GM21786 (cell line): ENCODE results near the gene LYRM9.
"Not testable (repeated sequence)": the region's sequence is repeated elsewhere in the genome, so short reads cannot be mapped to it uniquely, and the experiment has no call there.

Source experiments
- ATAC-seq: cut with Tn5 transposase; IDR thresholded peaks from one replicate; pipeline ENCODE4 v1.9.1; 2021; ENCODE audit not compliant: unreplicated experiment

The LYRM9 gene

GRCh38 chr17:27892866-27893769 lies at the start of gene LYRM9:
TSS of gene LYRM9 (minus strand) at chr17:27893365. CDS start at chr17:27882694, 10,671 bp downstream.
- peak; percentile 81 for ATAC-seq

DNA sequence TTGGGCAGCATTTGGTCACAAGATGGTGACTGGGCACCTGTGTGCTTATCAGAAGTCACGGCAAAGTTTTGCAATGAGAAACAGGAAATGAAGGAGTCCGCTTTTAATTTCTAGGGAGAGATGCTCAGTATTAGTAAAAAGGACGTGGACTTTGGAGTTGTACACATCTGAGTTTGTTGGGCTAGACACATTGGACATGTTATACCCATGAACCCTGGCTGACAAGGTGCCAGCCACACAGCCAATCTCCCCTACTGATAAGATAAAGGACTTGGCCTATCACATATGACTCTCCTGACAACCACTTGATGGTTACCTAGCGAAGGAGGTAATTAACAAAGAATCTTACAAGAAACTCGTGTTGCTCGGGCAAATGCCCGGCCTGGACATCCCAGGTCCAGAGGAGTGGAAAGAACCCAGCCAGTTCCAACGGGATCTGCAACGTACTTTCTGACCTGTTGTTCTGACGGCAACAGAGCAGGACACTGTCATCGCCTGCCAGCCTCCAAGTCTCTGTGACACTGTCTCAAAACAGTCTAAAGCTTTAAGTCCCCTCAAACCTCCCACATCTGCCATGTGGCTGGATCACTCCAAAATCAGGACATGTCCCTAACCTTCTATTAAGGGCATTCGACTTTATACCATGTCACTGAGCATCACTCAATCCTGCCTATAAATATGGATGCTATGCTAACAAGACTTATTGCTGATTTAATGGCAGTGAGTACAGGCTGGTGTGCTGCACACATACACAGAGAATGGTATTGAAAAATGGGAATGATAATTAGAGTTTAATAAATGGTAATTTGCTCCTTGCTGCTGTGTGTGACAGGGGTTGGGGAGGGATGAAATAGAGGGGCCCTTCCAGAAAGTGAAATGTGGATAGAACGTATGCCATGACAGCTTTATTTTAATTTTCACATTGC lies 47.6 kb upstream of the LYRM9 start:
- no peak for ATAC-seq

DNA sequence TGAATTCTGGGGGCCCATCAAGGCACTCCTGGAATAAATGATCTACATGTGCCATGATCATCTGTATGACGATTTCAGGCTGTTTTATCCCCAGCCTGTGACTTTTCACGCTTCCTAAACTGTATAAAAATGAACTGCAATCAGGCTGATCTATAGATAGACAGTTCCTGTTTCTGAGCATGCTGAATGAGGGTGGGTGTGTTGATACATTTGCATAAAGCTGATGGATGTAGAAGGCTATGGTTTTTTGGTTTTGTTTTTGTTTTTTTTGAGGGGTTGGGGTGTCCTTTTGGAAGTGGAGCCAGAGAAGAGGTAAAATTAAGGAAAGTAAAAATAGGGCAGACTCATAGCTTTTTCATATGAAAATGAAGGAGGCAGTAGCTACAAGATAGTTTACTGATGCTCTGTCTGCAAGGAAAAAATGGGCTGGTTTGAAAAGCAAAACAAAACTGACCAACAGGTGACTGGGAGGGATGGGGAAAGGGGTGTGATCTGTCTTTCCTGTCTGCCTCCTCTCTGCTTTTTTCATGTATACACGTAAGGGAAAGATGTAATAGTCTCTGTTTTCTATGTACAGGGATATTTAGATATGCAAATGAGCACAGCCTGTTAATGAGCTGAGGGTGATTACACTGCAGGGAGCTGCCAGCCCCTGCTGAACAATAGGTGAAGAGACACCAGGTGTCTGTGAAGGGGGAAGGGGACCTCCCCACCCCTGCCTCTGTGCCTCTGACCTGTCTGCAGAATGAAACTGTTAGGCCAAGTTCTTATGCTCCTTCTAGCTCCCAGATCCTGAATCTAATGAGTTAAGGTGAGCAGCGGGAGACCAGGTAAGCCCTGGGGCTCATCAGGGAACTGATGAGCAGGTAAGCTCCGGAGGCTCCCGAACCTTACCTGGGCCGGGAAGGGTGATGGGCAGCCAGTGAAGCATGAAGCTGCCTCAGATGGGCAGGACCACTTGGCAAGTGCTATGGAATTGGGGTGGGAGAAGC lies 46.6 kb upstream of the LYRM9 start:
- ATAC-seq = no peak

DNA sequence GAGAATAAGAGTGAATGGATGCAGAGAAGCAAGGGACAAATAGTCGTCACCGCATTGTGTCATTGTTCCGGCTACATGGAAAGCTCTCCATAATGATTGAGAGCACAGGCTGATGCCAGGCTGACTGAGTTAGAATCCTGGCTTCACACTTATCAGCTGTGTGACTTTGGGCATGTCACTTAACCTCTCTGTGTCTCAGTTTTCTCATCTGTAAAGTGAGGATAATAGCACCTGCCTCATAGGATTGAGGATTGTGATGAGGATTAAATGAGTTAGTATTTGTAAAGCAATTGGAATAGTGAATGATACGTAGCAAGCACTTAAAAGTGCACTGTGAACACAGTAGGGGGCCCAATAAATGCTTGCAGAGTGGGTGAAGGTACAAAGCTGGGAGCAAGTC lies 45.7 kb upstream of the LYRM9 start:
- ATAC-seq = no peak

- no peak for ATAC-seq
Observed at GRCh38 chr17:27938241-27938640, 45.1 kb upstream of the LYRM9 start.

DNA sequence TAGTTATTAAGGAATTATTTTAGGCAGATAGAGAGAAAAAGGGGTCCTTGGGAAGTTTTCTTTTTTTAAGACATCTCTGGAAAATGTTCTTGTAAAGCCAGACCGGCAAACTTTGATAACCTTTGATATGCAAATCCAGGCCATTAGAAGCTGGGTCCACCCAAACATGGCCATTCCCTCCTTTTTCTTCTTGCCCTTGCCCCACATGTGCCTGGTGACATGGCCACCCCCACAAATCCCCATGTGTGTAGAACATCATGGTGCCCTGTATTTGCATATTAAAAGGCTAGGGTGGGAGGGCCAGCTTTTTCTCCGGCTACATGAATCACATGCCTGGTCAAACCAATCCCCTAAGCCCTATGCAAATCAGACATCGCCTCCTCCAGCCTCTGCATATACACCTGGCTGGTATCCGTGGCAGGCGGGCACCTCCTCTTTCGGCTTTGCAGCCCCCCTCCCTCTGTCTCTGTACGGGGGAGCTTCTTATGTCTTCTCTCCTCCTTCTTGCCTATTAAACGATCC lies 43.9 kb upstream of the LYRM9 start:
- no peak for ATAC-seq

GRCh38 chr17:27930000-27930399 lies 36.8 kb upstream of the LYRM9 start:
- ATAC-seq = no peak

DNA sequence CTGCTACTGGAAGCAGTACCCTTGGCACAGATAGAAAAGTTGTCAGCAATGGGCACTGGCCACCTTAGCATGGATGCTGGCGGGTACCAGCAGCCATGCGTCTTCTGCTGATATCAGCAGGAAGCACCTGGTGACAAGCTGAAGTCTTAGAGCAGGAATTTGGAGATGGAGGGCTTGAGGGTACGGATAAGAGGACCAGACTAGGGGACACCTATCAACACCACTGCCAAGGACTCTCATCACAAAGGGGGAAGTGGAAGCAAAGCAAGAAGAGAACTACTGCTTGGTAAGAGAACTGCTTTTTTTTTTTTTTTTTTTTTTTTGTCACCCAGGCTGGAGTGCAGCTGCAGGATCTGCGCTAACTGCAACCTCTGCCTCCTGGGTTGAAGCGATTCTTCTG lies 35.4 kb upstream of the LYRM9 start:
- ATAC-seq = no peak

GRCh38 chr17:27927781-27928180 lies 34.6 kb upstream of the LYRM9 start:
- no peak for ATAC-seq

- no peak for ATAC-seq
Observed at GRCh38 chr17:27921599-27921998, 28.4 kb upstream of the LYRM9 start.

GRCh38 chr17:27921077-27921476 lies 27.9 kb upstream of the LYRM9 start:
- no peak for ATAC-seq

DNA sequence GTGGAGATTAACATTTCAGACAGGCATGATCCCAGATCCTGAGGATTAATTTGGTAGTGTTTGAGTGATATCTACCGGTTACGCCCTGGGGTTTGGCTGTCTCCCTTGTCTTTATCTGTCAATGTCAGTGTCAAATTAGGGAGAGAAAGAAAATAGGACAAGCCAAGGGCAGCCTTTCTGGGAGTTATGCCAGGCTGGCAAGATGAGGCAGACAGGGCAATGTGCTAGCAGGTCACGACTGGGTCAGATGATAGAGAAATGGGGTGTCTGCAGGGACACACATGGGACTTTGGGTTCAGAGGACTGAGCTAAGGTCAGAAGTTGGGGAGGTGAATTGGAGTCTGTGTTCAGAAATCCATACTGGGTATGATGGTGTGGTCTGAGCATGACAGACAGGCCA lies 27.4 kb upstream of the LYRM9 start:
- ATAC-seq = no peak

- ATAC-seq = no peak
Observed at GRCh38 chr17:27919079-27919478, 25.9 kb upstream of the LYRM9 start.

DNA sequence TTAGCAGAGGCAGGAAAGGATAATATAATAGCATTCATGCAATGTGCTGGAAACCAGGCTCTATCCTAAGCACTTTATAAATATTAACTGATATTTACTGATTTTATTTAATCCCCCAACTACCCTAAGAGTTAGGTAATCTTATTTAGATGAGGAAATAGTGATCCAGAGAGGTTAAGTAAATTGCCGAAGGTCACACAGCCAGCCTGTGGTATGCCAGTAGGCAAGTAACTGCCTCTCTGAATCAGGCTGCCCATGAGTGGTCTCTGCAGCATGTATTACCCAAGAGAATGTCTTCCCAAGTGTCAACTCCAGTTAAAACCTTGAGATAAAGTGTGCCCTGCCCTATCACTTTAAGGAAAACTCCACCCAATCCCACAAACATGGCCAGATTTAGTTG lies 25.3 kb upstream of the LYRM9 start:
- ATAC-seq = no peak

DNA sequence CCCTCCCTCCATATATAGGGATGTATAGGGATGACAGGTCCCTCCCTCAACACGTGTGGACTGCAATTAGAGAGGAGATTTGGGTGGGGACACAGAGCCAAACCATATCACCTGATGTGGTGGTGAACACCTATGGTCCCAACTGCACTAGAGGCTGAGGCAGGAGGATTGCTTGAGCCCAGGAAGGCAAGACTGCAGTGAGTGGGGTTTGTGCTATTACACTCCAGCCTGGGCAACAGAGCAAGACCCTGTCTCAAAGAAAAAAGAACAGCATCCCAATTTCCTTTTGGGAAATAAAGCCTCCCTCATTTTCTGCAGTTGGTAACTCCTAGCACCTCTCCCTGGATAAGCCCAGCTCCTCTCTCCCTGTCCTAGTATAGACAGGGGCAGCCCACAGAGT lies 23.8 kb upstream of the LYRM9 start:
- no peak for ATAC-seq

DNA sequence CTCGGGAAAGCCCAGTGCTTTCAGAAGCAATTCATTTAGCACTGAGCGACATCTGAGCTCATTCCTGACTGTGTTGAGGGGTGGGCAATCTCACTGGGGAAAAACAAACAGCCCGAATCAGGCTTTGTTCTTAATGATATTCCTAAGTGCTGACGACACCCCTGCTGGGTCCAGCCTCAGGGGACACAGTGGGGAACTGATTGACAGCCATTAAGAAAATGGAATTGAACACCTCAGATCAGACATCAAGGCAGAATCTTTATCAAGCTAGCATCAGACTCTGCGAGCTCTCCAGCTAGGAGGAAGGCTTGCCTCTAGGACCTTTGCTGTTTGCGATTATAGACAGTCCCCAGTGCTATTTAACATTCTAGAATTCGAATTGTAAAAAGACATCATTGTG lies 22.5 kb upstream of the LYRM9 start:
- ATAC-seq = no peak

- no peak for ATAC-seq
Observed at GRCh38 chr17:27914382-27914781, 21.2 kb upstream of the LYRM9 start.

DNA sequence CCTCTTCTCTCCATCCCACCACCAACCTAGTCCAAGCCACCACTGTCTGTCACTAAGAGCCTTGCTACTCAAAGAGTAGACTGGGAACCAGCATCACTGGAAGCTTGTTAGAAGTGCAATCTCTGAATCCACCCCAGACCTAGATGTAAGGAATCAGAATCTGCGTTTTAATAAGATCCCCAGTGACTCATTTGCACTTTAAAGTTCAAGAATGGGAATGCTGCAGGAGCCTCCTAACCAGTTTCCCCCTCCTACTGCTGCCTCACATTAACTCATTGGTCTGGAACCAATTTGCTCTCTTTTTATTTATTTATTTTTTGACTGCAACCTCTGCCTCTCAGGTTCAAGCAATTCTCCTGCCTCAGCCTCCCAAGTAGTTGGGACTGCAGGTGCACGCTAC lies 19.8 kb upstream of the LYRM9 start:
- no peak for ATAC-seq

DNA sequence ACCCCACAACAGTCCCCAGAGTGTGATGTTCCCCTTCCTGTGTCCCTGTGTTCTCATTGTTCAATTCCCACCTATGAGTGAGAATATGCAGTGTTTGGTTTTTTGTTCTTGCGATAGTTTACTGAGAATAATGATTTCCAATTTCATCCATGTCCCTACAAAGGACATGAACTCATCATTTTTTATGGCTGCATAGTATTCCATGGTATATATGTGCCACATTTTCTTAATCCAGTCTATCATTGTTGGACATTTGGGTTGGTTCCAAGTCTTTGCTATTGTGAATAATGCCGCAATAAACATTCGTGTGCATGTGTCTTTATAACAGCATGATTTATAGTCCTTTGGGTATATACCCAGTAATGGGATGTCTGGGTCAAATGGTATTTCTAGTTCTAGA lies 19.1 kb upstream of the LYRM9 start:
- ATAC-seq = not testable (repeated sequence)

DNA sequence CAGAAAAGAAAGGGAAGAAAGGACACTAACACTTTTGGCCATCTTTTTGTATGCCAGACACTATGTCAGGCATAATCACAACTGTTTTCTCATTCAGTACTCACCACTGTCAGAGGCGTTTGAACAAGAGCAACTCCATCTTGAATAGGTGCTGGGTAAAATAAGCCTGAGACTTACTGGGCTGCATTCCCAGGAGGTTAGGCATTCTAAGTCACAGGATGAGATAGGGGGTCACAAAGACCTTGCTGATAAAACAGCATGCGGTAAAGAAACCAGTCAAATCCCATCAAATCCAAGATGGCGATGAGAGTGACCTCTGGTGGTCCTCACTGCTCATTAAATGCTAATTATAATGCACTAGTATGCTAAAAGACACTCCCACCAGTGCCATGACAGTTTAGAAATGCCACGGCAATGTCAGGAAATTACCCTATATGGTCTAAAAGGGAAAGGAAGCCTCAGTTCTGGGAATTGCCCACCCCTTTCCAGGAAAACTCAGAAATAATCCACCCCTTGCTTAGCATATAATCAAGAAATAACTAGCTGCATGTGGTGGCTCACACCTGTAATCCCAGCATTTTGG lies 14.9 kb upstream of the LYRM9 start:
- ATAC-seq = no peak
